KMS-11 (cell line): ENCODE data around the gene ARHGDIG.

Source experiments
- H2AFZ ChIP-seq: fragments of 200-600 bp; sonication (generic); 2 replicates; pipeline ENCODE4 v1.6.1; 2016; ENCODE audit warnings: antibody characterized with exemption, mixed run types, low read depth
- H3K27ac ChIP-seq: fragments of 200-600 bp; sonication (generic); 2 replicates; pipeline ENCODE4 v1.6.1; 2016; ENCODE audit warnings: mild to moderate bottlenecking, mixed run types
- H3K27me3 ChIP-seq: fragments of 200-600 bp; sonication (generic); 2 replicates; pipeline ENCODE4 v1.6.1; 2017; ENCODE audit warnings: mild to moderate bottlenecking, low read depth, mixed run types, moderate library complexity; ENCODE audit not compliant: insufficient read depth
- H3K36me3 ChIP-seq: fragments of 200-600 bp; sonication (generic); 2 replicates; pipeline ENCODE4 v1.6.1; 2017; ENCODE audit warnings: mild to moderate bottlenecking, mixed run types; ENCODE audit not compliant: insufficient read depth
- H3K4me1 ChIP-seq: fragments of 200-600 bp; sonication (generic); 2 replicates; pipeline ENCODE4 v1.6.1; 2016; ENCODE audit warnings: mild to moderate bottlenecking, low read depth, mixed run types; ENCODE audit not compliant: poor library complexity, severe bottlenecking
- H3K4me2 ChIP-seq: fragments of 200-600 bp; sonication (generic); 2 replicates; pipeline ENCODE4 v1.7.0; 2016; ENCODE audit warnings: mild to moderate bottlenecking, mixed run types
- H3K4me3 ChIP-seq: fragments of 200-600 bp; sonication (generic); IDR thresholded peaks from 2 replicates; pipeline ENCODE4 v1.6.1; 2017; ENCODE audit warnings: low read depth, low read length, mixed read lengths; ENCODE audit not compliant: insufficient read depth
- H3K79me2 ChIP-seq: fragments of 200-600 bp; sonication (generic); 2 replicates; pipeline ENCODE4 v1.6.1; 2016; ENCODE audit warnings: low read depth, mixed run types; ENCODE audit not compliant: insufficient read depth
- H3K9ac ChIP-seq: fragments of 200-600 bp; sonication (generic); 2 replicates; pipeline ENCODE4 v1.6.1; 2016; ENCODE audit warnings: mild to moderate bottlenecking, mixed run types
- H4K20me1 ChIP-seq: fragments of 200-600 bp; sonication (generic); 2 replicates; pipeline ENCODE4 v1.6.1; 2016; ENCODE audit warnings: mild to moderate bottlenecking, mixed run types; ENCODE audit not compliant: insufficient read depth
- CTCF ChIP-seq: fragments of 200-600 bp; sonication (generic); conservative IDR thresholded peaks from 2 replicates; pipeline ENCODE4 v1.6.1; 2017; ENCODE audit warnings: low read depth, mild to moderate bottlenecking, antibody characterized with exemption, low read length, moderate library complexity, mixed read lengths

The ARHGDIG gene

DNA sequence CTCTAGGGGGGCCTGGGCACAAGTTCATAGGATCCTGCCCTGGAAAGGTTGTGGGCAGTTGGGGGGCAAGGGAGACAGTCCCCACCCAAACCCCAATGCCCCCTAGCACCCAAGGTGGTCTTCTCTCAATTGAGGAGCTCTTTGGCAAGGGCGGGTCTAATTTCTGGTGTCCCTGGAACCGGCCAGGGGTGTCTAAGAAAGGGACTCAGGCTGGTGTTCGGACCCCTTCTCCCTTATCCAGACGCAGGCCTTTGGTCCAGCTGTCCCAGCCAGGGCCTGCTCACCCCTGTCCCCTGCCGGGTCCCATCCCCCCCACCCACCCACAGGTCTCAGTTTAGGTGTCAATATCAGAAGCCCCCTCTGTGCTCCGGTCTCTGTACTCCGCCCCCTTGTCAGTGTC lies 860 bp upstream of the ARHGDIG start:
- no peak overlapping the region for H3K4me3 ChIP-seq

DNA sequence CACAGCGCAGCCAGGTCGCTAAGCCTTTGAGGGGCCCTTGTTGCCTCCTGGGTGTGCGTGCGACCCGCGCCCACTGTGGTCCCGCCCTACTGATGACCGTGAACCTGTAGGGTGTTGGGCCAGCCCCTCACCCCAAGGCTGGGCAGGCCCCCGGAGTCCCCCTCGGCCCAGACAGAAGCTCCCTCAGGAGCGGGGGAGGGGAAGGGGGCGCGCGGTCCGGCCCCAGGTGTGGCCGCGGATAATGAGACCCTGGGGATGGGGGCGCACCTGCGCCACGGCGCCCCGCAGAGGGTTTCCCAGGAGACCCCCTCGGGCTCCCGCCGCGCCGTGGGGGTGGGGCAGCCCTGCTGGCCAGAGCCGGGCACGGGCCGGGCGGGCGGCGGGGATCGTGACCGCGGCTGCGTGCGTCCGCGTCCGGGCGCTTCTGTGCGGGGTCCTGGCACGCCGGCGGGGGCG lies 358 bp upstream of the ARHGDIG start:
- H3K27ac ChIP-seq: no peak overlapping the region
- H4K20me1 ChIP-seq: no peaks in the 10 kb centered on the region
- H2AFZ ChIP-seq: no peak overlapping the region
- no peak overlapping the region for H3K4me2 ChIP-seq
- peaks cover 4% of the 10 kb centered on the region for H3K4me1 ChIP-seq
- H3K79me2 ChIP-seq: no peaks in the 10 kb centered on the region
- no peaks in the 10 kb centered on the region for H3K36me3 ChIP-seq
- no peak overlapping the region for H3K4me3 ChIP-seq
- peaks cover 24% of the 10 kb centered on the region; the same call in 1 of the 2 replicates for H3K27me3 ChIP-seq
- TF ChIP-seq CTCF: no peak
- H3K9ac ChIP-seq: no peak overlapping the region

More for the DNA sequence above, 860 bp upstream of the ARHGDIG start:
- Histone ChIP-seq H3K4me1 (peaks cover 4% of the 10 kb centered on the region), H3K79me2 (no peaks in the 10 kb centered on the region), H3K36me3 (no peaks in the 10 kb centered on the region), H3K27ac (no peak overlapping the region), H3K9ac (no peak overlapping the region), H4K20me1 (no peaks in the 10 kb centered on the region), H3K4me2 (no peak overlapping the region), H2AFZ (no peak overlapping the region), H3K27me3 (peaks cover 28% of the 10 kb centered on the region; the same call in 1 of the 2 replicates)
- no peak for TF ChIP-seq CTCF

DNA sequence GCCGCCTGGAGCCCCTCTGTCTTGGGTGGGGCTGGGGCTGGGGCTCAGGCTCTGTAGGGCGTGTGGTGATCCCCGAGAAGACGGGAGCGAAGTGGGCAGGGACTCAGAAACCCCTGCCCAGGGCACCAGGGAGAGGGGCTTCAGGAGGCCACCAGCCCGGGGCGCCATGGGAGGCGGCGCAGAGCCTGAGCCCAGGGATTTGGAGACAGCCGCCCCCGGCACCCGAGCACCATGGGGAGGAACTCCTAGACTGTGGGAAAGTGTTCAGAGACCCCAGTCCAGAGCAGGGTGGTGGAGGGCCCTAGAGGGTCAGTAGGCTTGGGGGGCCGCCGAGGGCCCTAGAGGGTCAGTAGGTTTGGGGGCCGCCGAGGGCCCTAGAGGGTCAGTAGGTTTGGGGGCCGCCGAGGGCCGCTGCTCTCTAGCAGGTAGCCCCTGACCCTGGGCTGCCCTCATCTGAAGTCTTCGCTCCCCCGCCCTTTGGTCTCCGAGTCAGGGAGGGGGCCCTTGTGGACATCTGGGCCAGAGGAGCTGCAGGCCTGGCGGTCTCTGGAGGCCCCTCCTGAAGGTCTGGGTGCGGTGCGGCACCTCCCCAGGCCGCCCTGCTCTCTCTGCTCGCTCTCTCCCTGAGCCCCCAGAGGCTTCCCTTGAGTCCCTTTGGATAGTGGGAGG lies 734 bp downstream of the ARHGDIG start:
- Histone ChIP-seq H4K20me1 (no peaks in the 10 kb centered on the region), H3K27me3 (peaks cover 18% of the 10 kb centered on the region; the same call in 1 of the 2 replicates), H3K4me3 (no peak overlapping the region), H2AFZ (no peak overlapping the region), H3K9ac (no peak overlapping the region), H3K27ac (no peak overlapping the region), H3K4me2 (no peak overlapping the region), H3K79me2 (no peaks in the 10 kb centered on the region), H3K4me1 (peaks cover 4% of the 10 kb centered on the region), H3K36me3 (no peaks in the 10 kb centered on the region)
- no peak for TF ChIP-seq CTCF

DNA sequence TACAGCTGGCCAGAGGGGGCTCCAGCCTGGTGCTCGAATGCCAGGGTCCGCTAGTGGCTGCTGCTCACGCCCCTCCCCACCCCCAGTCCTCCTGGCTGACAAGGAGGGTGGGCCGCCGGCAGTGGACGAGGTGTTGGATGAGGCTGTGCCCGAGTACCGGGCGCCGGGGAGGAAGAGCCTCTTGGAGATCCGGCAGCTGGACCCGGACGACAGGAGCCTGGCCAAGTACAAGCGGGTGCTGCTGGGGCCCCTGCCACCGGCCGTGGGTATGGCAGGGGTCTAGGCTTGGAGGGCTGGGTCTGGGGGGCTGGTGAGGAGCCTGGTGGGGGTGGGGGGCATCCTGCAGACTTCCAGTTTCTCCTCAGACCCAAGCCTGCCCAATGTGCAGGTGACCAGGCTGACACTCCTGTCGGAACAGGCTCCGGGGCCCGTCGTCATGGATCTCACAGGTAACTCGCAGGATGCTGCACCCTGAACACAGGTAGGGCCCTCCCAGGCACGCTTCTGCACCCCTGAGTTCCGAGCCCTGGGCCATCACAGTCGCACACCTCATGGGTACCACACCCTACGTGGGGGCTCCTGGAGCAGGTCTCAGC lies 1.4 kb downstream of the ARHGDIG start:
- Histone ChIP-seq H2AFZ (no peak overlapping the region), H3K4me3 (no peak overlapping the region), H4K20me1 (no peaks in the 10 kb centered on the region), H3K4me2 (no peak overlapping the region), H3K36me3 (no peaks in the 10 kb centered on the region), H3K9ac (no peak overlapping the region), H3K4me1 (peaks cover 4% of the 10 kb centered on the region), H3K79me2 (no peaks in the 10 kb centered on the region), H3K27ac (no peak overlapping the region), H3K27me3 (peaks cover 15% of the 10 kb centered on the region; the same call in 1 of the 2 replicates)
- no peak for TF ChIP-seq CTCF
